Activated CD4-positive, alpha-beta T cell treated with anti-CD3 and anti-CD28 coated beads for 4 hours (primary cell): ENCODE measurements around the gene IVNS1ABP.

ENCODE experiments used
- DNase-seq, 2 donors: peaks; one replicate each; pipeline ENCODE4 v3.0.0-alpha.2; 2020

Gene IVNS1ABP

DNA sequence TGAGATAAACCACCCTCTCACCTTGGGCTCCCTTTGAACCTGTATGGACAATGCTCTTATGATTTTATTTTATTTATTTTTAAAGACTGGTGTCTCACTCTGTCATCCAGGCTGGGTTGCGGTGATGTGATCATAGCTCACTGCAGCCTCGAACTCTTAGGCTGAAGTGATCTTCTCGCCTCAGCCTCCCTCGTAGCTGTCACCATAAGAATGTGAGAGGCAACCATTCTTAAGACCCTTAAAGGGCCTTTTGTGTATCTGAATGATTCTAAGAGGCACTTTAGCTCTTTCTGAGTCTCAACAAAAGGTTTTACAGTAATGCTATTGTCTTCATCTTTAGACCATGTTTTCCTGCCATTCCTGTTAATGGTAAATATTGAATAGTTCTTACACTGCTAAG is 67.0 kb downstream of the IVNS1ABP start:
- no peak for DNase-seq

DNA sequence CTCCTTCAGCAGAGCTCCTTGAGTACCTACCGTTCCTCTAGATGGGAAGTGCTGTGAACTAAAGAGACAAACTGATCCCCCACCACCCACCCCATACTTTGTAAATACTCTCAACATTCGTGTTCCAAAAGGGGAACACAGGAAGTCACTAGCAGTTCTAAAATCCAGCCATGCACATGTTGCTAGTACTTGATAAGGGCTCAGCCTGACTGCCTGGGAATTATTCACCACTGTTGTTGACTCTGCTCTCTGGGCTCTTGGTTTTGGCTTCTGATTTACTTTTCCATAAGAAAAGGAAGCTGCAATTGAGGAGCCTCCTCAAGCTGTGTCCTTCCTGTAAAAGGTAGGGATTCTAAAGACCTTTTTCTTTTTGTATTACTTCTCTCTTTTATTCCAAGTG is 67.5 kb downstream of the IVNS1ABP start:
- DNase-seq = no peak
